Activated naive CD4-positive, alpha-beta T cell treated with Interleukin-2 at 50 U/mL for 16 hours (primary cell): ENCODE data around the gene COL9A3.

Experiments
- DNase-seq: peaks from one replicate; pipeline ENCODE4 v3.0.0-alpha.2; 2020

COL9A3 gene

DNA sequence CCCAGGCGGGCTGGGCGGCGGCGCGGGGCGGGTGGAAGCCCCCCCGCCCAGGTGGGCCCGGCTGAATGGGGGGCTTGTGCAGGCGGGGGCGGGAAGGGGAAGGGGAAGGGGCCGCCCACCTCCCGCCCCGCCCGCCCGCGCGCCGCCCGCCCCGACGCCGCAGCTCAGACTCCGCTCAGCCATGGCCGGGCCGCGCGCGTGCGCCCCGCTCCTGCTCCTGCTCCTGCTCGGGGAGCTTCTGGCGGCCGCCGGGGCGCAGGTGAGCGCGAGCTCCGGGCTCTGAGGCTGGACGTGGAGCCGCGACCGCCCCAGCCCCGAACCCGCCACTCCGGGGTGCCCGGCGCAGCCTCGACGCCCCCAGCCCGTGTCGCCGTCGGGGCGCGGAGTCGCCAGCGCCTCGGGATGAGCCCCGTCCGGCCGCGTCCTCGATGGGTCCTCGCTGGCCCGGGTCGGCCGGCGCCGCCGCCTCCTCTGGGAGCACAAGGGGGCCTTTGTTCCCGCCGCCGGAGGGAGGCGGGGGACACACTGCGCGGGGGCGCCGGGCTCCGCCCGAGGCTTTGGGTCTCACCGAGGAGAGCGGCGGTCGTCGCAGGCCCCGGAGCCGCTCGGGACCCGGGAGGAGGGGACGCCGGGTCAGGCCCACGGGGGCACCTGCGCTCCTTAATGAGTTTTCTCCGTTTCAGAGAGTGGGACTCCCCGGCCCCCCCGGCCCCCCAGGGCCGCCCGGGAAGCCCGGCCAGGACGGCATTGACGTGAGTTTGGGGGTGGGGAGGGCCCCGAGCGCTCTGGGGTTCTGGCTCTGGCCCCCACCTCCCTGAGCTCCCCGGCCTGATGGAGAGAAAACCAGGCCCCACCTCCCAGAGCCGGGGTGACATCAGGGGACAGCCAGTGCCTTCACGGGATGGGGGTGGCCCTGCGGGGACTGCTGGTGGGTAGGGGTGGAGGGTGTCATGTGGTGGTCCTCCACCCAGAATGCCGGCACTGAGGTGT, at the start of gene COL9A3:
COL9A3 (plus strand) TSS at position 167 of the 990 bp plus-strand sequence; CDS start at position 182, 15 bp downstream.
- DNase-seq: no peak

DNA sequence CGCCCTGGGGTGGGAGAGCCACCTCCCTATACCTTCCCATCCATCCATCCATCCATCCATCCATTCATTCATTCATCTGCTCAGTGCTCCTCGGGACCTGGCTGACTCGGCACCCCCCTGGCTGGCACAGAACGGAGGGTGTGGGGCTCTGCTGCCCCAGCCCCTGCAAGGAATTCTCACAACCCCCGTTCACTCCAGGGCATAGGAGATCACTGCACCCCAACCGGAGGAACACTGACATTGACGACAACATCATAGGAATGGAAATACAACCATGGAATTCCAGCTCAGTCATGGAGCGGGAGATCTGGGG, 48.7 kb upstream of the COL9A3 start:
- DNase-seq: no peak

DNA sequence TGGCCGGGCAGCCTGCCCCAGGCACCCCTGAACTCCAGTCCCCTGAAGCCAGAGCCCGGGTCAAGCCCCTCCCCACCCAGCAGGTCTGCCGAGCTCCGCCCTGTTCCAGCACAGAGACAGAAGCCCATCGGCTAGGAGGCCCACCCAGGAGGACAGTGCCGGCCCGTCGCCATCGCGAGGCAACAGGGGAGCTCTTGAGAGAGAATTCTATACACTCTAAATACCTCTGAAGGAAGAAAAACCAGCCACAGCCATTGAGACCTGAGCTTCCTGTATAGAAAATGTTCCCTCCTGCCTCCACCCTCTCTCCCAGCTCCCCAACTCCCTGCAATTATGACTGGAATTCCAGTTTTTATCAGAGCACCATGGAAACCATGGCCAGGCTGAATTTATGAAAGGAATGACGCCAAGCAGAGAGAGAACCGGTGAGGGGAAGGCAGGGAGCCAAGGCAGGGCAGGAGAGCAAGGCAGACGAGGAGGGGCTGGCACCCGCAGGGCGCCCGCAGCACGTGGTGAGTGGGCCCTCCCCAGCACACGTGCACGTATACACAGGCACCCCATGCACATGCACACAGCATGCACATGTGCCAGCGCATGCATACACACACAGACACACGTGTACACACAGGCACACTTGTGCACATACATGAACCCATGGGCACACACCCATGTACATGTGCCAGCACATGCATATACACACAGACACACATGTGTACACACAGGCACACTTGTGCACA, 48.1 kb upstream of the COL9A3 start:
- DNase-seq: no peak

DNA sequence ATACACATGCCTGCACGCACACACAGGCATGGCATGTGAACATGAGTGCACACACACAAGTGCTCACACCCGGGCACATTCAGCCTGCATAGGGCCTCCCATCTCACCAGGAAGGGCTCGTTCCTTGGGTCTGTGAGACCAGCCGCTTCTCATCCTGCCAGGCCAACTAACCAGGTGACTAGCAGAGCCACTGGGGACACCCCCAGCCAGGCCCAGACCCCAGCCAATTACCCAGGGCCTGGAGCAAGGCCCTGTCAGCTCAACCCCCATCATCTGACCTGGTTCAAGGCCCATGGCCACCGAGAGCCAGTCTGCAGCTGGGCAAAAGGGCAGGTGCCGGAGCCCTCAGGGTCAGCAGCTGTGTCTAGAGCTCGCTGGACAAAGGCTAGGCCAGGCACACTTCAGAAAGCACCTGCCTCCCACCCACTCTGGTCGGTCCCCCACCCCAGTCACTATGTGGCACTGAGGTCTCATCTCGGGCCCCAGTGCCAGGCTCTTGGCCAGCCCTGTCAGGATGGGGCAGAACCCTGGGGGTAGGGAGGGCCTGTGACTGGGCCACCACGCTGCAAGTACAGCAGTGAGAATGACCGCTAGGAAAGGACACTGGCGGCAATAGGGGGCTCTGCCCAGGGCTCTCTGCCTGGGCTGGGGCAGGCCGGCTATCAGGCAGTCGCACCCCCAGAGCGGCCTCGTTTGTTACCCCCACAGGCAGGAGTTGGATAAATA, 47.3 kb upstream of the COL9A3 start:
- DNase-seq: no peak

DNA sequence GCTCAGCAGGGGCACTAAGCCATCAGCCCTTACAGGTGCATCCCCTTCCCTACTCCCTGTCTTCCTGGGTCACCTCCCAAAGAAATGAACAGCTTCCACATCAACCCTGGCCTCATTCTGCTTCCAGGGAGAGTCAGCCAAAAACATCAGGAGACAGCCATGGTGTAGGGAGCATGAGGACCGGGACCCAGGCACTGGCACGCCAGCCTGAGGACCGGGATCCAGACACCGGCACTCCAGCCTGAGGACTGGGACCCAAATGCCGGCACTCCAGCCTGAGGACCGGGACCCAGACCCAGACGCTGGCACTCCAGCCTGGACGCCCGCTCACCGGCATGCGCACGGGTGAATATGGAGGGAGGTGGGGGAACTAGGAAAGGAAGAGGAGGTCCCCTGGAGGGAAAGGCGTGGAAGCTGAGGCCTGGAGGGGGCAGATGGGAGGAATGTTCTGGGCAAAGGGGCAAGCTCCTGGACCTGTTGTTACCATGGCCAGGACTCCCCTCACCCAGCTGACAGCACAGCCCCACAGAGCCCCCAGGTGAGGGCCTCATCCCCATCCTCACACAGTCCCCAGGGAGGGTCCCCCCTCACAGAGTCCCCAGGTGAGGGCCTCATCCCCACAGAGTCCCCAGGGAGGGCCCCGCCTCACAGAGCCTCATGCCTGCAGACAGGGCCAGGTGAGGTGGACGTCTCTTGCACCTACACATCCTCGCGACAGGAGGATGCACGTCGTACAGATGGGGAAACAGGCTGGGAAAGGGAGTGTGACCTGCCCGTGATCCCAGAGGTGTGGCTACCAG, 46.5 kb upstream of the COL9A3 start:
- no peak for DNase-seq

DNA sequence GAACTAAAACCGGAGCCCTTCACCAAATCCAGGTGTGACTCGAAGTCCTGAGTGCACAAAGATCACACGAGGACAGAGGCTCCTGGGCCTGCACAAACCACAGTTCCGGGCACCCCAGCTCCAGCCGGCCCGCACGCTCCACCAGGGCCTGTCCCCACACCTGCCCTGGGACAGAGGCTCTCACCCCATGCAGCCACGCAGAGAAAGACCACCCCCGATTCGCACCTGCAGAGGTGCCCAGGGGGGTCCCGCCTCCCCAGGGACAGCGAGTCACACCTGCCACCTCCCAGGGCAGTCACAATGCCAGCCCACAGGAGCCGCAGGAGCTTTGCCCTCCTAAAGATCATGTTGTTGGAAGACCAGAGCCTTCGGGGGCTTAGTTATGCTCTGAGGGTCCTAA, 45.9 kb upstream of the COL9A3 start:
- DNase-seq: no peak

DNA sequence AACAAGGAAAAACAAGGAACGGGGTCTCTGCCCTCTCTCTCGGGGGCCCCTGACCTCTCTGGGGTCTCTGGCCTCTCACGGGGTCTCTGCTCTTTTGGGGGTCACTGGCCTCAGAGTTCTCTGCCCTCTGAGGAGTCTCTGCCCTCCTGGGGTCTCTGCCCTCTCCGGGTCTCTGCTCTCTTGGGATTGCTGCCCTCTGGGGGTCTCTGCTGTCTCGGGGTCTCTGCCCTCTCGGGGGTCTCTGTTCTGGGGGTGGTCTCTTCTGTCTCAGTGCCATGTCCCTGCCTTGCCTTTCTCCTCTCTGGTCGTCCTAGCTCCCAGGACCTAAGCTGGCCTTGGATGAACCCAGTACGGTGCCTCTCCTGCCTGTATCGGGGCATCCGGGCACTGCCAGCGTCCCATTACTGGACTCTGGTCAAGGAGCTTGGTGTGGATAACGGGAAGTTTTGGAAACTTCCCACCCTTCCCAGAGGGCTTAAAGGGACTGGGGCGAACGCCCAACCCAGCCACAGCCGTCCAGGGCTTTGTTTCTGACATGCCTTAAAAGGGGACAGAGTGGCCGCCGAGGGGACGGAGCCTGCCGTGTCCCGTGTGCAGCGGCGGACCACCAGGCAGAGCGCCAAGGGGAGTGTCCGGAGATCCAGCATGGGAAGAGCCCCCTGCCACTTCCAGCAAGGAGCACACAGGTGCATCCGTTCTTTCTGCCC, 45.3 kb upstream of the COL9A3 start:
- no peak for DNase-seq

DNA sequence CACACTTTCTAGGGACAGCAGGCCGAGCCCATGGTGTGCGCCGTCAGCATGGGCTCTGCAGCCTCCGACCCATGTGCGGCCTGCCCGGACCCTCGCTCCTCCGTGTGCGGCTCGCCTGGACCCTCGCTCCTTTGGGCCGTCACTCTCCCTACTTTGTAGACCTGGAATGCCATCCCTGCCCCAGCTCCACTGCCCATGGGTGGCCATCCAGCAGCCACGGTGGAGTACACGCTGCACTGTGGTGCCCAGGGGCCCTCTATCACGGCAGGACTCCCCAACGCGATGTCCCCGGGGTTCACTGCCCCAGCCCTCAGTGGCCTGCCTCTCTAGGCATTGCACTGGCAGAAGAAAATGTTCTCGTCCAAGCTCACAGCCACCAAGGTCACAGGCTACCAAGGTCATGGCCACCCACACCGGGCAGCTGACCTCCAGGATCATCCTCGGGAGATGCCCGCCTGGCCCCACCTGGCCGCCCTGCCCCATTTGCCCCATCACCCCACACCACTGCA, 44.7 kb upstream of the COL9A3 start:
- no peak for DNase-seq

DNA sequence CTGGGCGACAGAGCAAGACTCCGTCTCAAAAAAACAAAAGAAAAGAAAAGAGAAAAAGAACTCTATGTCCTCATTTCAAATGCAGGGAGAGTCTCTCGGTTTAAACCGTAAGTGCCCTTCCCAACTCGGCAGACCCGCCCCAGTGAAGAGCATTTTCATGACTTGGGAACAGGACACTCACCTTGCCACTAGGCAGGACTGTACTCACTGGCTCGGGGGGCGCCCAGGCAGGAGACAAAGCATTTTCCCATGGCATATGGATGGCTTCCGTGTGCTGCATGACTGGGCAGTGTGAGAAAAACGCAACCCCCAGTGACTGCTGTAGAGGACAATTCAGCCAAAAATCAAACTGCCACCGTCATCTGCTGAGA, 44.2 kb upstream of the COL9A3 start:
- no peak for DNase-seq

DNA sequence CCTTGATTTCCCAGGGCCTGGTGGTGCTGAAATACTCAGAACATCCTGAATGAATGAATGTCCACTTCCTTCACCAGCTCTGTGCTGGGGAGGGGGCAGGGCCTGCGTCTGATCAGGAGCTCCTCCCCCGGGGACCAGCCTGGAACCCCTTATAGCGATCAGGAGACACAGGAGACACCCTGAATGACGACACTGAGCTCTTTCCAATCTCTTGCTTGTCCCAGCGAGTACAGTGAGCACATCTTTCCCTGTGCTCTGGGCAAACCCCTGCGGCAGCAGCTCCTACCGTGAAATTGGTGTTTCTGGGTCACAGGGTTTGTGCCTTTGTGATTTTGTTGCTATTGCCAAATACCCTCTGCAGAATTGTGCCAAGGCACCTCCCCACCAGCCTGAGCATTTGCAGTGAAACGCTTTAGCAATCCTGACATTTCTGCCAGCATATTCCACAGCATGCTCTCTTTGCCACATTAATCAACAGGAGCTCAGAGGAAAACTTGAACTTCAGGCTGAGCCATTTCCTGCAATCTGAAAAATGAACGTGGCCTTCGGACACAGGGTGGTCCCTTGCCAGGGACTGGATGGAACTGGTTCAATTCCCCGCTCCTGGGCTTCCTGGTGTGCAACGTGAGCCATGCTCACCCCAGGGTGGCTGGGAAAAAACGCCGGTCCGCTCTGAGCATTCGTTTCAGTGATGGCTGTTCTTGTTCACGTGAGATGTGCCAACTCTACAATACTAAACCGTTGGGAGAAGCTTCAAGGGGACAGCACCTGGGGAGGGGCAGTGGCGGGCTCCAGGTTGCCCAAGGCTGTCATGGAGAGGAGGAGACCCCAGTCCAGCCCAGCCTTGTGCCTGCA, 43.6 kb upstream of the COL9A3 start:
- no peak for DNase-seq

DNA sequence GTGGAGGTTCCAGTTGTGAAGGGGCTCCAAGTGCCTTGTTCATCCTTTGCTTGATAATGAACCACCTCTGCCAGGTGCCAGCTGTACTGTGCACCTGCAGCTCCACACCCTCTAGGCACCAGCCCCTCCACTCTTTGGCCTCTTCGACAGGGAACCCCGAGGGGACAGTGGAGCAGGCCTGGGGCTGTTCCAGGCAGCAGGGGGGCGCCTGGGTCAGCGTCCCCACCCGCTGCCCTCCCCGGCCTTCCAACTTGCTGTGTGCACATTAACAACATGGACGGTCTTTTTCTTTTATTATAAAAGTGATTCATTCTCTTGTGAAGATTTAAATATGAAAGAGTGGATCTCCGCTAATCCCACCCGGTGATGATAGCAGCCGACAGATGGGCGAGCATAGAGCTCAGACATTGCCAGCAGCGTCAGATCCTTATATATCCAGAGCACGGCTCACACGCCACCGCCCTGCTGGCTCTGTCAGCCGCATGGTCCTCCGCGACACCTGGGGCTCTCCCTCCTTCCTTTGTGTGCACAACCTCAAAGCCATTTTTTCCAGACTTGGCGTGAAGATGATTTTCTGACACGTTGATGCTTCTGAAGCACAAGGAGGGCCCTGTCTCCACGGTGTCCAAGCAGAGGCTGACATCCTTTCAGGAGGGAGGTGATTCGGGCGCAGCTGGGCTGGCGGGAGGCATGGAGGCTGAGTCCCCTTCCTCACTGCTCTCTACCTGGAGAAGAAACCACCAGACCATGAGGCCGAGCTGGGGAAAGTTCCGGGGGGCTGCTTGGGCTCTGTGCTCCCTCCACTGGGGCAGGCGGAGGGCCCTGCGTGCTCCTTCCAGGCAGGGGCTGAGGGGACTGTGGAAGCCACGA, 42.8 kb upstream of the COL9A3 start:
- no peak for DNase-seq

DNA sequence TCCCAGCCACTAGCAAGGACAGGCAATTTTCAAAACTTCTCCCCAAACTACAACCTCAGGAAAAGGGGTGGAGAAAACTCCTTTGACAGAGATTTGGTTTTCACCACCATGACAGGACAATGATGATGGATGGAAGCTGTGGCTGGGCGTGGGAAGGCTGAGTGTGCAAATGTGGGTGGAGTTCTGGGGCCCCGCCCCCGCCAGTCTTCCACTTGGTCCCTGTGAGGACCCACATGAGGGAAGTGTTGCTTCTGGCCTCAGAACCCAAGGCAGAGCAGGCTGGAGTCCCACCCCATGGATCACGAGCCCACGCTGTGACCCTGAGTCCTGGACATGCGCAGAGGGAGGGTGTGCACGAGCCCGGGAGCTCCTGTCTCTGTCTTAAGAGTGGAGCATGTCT, 42.1 kb upstream of the COL9A3 start:
- DNase-seq: no peak

DNA sequence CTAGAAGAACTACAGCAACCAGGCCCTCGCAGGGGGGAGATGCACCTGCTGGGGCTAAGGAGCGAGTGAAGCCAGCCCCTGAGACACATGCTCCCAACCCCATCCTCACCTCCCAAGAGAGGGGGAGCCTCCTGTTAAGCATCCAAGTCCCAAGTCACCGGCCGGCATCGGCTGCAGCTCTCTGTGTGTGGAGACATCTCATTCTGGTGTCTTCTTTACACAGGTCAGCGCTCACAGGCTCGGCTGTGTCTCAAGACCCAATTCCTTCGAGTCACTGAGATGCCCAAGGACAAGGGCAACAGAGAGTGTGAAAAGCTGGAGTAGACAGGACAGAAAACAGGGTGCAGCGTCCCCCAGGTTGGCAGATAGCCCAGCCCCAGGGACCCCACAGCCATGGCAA, 41.6 kb upstream of the COL9A3 start:
- no peak for DNase-seq

DNA sequence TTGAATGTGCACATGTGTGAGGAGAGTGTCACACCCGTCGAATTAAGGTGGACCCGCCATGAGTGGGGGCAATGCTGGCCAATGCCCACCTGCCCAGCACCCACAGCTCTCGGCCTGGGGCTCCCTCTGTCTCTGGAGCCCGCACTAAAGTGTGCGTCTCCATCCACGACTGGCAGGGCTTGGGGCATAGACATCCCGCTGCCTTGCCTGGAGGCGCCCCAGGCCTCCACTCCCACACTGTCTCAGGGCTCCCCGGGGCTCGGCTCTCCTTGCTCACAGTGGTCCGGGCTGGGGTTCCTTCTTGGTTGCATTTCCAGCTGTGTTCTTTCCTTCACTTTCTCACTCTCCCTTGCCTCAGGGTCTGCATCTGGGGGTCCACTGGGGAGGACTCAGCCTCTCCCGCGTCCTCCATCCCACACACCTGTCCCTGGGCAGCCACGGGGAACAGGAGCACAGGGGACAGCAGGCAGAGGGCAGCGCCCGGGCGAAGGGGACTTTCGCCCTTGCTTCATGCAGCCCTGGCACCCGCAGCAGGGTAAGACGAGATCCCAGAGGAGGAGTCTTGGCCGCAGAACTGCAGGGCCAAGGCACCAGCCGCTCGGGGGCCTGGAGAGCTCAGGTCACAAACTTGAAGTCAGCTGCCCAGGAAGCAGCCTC, 40.7 kb upstream of the COL9A3 start:
- no peak for DNase-seq

DNA sequence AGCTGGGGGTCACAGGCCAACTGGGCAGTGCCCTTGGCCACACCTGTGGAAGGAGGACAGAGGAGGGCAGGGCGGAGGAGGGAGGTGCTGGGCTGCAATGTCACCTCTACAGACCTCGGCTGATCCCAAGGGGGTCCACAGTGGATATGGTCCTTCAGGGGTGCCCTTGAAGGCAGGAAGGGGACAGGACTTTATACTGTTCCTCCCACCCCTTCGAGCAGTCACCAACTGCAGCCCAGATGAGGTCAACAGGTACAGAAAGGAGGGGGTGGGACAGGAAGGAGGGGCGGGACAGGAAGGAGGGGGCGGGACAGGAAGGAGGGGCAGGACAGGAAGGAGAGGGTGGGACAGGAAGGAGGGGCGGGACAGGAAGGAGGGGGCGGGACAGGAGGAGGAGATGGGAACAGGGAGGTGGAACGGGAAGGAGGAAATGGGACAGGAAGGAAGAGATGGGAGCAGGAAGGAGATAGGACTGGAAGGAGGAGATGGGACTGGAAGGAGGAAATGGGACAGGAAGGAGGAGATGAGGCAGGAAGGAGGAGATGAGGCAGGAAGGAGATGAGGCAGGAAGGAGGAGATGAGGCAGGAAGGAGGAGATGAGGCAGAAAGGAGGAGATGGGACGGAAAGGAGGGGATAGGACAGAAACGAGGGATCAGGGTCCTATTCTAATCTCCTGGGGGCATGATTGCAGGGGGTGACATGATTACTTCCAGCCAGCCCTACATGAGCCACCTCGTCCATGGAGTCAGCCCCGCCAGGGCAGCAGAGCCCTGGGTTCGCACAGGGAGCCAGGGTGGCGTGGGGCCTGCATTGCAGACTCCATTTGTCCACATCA, 39.9 kb upstream of the COL9A3 start:
- peak; percentile 49 for DNase-seq

DNA sequence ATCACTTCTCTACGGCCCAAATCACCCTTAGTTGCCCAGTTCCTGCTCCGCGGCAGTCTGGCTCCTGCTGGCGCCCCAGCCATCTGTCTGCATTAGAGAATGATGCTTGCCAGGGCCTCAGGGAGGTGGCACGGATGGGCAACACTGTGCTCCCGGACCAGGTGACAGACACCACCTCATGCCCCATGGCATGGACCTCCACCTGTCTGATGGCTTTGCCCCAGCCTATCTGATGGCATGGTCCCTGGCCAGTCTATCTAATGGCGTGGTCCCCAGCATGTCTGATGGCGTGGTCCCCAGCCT, 39.4 kb upstream of the COL9A3 start:
- no peak for DNase-seq

DNA sequence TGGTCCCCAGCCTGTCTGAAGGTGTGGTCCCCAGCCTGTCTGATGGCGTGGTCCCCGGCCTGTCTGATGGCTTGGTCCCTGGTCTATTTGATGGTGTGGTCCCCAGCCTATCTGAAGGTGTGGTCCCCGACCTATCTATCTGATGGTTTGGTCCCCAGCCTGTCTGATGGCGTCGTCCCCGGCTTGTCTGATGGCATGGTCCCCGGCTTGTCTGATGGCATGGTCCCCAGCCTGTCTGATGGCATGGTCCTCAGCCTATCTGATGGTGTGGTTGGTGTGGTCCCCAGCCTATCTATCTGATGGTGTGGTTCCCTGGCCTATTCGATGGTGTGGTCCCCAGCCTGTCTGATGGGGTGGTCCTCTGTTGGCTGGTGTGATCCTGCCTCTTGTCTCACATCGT, 38.8 kb upstream of the COL9A3 start:
- no peak for DNase-seq

DNA sequence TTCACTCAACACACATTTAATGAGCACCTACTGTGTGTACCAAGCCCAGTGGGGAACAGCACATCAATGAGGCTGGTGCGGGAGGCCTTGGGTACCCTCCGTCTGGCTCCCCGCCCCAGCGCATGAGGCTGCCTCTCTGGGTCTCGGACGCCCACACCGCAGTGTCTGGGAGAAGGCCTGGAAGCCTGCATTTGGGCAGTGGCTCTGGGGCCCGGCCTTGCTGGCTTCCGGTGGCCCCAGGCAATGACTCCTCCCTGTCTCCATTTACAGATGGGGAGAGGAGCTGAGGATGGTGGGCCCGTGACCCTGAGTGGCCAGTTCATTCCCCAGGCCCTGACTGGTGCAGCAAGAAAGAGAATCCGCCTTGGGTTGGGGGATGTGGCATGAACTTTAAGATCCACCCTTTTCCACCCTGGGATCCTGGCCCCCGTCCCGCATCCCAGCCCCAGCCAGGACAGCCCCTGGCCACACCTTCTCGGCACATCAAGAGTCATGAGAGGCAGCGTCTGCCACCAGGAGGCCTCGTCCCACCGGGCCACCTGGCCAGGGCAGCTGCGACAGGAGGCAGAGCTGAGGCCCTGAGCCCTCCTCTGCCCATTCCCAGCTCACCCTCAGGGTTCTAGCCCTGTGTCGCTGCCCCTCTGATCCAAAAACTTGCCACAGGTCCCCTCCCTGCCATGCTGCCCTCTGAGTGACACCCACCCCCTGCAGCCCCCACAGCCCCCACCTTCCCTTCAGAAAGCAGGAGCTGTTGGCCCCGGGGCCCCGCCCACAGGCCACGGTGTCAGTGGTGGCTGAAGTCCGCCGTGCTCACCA, 38.0 kb upstream of the COL9A3 start:
- no peak for DNase-seq
